Right kidney (tissue), 1 donor: ENCODE results near the gene RTL9.

Experiments
- DNase-seq: peaks from one replicate; pipeline ENCODE4 v3.0.0-alpha.2; 2016

The RTL9 gene

DNA sequence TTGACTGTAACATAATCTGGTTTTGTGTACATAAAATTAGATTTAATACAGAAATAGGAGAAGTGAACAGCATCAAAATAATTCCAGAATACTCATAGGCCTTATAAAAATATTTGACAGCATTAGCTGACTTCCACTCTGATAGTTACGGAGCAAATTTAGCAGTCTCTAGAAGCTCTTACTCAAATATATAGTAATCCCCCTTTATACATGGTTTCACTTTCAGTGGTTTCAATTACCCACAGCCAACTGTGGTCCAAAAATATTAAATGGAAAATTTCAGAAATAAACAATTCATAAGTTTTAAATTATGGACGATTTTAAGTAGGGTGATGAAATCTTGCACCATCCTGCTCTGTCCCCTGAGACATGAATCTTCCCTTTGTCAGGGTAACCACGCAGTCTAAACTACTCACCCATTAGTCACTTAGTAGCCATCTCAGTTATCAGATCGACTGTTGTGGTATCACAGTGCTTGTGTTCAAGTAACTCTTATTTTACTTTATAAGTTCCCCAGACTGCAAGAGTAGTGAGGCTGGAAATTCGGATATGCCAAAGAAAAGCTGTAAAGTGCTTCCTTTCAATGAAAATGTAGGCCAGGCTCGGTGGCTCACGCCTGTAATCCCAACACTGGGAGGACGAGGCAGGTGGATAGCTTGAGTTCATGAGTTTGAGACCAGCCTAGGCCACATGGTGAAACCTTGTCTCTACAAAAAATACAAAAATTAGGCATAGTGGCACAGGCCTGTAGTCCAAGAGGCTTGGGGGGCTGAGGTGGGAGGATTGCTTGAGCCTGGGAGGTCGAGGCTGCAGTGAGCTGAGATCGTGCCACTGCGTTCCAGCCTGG, 17.2 kb upstream of the RTL9 start:
- no peak for DNase-seq

DNA sequence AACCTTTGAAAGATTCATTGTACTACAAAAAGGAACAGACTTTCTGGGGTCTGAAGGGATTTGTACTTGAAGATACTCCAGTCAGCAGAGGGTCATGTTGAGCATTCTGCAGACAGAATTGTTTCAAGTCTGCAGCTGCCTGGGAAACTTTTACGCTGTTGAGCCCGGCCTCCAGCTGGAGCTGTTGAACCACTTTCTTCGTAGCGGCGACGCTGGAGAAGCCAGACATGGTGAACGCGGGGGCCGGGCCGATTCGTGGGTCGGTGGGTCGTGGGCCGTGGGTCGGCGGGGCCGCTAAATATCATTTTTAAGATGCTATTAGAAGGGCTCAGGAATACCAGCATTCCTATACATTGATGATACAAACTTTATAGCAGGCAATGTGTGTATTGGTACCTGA, 12.0 kb upstream of the RTL9 start:
- DNase-seq, result no peak

DNA sequence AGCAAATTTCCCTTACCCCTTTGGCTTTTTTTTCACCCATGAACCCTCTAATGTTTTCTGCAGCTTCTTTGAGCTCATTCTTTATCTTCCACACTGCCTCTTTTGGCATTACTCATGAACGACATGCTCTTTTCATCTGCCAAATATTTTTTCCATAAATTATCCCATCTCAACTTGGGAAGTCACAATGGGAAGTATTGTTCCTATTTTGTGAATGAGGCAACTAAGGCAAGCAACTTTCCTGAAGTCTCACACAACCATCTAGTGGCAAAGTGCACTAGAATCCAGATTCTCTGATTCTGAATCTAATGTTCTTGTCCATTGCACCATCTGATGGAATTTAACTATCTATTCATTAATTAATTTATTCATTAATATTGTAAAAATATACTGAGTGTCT, 625 bp downstream of the RTL9 start:
- DNase-seq, result no peak

GRCh38 chrX:110363244-110363643, 4.6 kb downstream of the RTL9 start:
- no peak for DNase-seq

GRCh38 chrX:110373310-110373709, 14.7 kb downstream of the RTL9 start:
- DNase-seq, result no peak

- no peak for DNase-seq
Measured at GRCh38 chrX:110374559-110374958, 15.9 kb downstream of the RTL9 start.

DNA sequence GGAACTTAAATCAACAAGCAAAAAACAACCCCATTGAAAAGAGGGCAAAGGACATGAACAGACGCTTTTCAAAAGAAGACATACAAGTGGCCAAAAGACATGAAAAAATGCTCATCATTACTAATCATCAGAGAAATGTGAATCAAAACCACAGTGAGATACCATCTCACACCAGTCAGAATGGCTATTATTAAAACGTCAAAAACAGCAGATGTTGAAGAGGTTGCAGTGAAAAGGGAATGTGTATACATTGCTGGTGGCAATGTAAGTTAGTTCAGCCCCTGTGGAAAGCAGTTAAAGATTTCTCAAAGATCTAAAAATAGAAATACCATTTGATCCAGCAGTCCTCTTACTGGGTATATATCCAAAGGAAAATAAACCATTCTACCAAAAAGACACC, 22.6 kb downstream of the RTL9 start:
- no peak for DNase-seq

- no peak for DNase-seq
Measured at GRCh38 chrX:110383414-110383813, 24.8 kb downstream of the RTL9 start.

DNA sequence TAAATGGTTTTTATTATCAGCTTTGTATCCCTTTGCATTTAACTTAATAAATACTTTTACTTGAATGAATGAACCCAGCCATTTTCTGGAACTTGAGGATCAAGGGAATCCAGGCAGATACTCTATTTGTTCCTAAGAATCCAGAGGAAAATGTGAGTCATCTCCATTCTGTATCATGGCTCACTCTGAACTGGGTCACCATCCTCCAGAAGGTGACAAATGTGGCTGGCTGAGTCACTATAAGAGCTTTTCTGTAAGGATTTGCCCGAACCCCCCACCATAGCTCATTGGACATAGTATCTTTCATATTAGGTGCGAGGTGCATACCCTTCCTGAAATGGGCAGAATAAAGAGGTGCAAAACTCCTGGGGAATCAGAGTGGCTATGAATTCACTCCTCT, 25.8 kb downstream of the RTL9 start:
- no peak for DNase-seq

DNA sequence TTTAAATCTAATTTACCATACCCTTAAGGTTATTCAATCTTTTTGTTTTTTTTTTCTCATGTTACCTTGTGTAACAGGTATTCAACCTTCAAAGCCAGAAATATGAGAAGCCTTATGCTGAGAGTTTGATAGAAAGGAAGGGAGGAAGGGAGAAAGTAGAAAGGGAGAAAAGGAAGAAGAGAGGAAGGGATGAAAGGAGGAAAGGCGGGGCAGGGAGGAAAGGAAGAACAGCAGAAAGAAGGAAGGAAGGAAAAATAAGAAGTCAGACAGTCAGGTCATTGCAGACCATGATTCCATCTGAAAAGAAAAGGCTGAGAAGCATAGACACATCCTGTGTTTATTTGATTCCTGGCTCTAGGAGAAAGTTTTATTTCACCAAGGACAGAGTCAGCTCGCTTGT, 30.9 kb downstream of the RTL9 start:
- DNase-seq, result no peak

DNA sequence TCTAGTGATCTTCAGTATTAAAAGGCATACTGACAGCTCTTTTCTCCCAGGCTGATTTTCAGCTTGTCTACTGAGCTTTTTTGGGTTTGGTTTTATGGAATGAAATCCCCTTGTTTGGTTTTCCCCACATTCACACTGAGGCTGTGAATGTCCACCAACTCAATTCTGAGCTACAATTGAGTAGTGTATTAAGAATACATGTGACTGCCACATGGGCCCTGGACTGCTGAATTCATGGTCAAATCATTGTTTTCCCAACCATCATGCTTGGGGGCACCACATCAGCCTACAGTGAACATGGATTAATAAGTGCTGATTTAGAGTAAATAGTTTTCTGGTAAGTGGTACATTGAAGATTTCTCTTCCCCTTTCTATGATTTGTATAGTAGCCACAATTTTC, 32.4 kb downstream of the RTL9 start:
- DNase-seq, result no peak

- no peak for DNase-seq
Measured at GRCh38 chrX:110394651-110395050, 36.0 kb downstream of the RTL9 start.

DNA sequence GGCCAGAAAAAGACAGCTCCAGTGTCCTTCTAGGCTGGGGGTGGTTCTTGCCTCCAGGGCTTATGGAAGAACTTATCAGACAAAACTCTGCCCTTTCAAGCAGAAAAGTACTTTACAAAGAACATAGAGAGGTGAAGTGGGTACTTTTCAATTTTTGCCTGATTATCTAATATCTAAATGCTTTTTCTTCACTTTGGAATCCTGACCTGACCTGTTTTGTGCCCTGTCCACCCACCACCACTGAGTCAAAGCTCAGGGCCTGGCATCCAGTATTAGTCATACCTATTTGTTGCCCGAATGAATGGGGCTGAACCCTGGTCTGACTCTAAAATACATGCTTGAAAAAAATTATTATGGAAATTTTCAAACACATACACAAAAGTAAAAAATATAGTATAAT, 37.2 kb downstream of the RTL9 start:
- no peak for DNase-seq

DNA sequence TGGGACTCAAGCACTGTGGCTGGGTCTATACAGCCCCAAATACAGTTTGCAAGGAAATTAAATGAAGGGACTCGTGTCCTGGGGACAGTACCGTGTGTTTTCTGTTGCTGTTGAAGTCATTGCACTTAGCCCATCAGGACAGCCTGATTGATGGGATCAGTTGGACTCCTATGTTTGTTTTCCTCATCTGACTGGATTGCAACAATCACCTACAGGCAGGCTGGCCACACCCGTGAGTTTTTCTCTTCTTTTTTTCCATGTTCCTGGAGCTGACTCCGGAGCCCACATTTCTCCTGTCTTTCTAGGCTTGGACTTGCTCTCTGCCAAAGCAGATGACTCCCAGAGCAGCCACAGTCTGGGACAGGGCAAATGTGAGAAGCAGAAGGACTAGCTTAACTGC, 38.1 kb downstream of the RTL9 start:
- DNase-seq, result no peak

- no peak for DNase-seq
Measured at GRCh38 chrX:110397339-110397738, 38.7 kb downstream of the RTL9 start.

DNA sequence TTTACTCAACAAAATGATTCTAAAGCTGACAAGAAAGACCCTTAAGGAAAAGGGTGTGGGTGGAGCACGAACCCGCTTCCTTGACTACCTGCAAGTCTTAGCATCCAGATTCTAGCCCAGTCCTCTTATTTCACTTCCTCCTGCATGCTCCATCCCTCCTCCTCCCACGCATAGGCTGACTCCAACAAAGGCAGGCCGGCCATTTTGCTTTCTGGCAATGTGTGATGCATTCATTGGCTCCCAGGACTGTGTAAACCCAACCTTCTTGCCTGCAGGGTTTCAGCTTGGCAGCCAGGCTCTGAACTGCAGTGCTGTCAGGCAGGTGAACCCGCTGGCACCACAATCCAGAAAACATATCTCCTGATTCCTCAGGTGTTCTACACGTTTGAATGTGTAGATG, 39.3 kb downstream of the RTL9 start:
- no peak for DNase-seq

DNA sequence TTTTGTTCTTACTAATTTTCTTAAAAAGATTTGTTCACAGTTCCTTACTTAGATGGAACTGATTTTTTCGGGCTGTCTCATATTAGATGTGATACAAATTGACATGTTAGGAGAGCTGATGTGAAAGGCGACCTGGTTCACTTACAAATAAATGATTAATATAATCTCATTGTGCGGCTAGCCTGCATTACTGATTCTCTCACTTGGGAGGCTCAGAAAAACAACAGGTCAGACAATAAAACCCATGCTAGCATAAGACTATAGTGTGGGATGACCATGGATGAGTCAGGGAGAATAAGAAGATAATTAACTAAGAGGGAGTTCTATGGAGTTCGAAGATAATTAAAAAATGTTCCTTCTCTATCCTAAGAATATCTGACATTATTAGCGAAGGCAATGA, 40.8 kb downstream of the RTL9 start:
- no peak for DNase-seq

DNA sequence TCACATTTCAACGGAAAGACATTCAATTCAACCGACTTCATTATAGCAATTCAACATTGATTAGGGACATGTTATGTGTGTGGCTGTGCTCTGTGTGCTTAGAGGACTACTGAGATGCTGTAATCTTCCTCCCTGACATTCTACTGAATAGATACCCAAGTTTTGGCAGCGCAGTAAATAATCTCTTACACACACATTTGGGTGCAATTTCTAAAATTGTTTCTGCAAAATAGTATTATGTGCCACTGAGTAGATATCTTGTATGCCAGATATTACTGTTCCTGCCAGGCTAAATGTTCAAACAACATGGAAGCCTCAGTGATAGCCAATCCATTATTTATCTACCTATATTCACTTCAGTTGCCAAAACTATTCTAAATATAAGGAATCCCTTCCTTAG, 41.3 kb downstream of the RTL9 start:
- no peak for DNase-seq

GRCh38 chrX:110401135-110401534, 42.5 kb downstream of the RTL9 start:
- no peak for DNase-seq

GRCh38 chrX:110402091-110402849, 43.6 kb downstream of the RTL9 start:
- no peak for DNase-seq

- DNase-seq, result no peak
Measured at GRCh38 chrX:110402850-110403221, 44.2 kb downstream of the RTL9 start.

DNA sequence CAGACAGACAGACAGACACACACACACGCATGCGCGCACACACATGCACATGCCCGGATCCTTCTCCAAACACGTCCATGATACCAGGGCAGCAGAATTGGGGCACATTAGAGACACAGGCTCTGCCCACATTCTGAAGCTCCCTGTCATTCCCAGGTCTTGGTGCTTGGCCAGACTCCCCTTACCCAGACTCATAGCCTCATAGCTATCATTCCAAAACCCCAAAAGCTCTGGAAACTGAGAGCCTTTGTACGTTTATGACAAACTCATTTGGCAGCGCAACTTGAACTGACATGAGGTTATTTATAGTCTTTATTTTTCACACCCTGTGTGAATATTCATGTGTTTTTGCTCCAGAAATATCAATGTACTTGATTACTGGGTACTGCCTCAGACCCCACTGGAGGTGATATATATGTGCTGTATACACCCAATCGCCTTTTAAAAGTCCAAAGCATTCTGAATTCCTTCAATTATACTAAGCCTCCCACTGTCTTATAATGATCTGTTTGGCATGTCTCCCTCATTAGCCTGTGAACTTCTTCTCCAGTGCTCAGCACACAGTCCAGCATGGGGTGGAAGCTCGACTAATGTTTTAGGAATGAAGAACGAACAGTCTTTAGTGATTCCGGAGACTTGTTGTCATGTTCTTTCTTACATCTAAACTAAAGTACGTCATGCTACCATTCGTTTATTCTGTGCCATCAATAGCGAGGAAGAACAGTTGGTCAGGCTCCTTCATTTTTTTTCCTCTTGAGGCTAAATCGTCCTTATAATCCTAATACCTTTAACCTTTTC, 45.0 kb downstream of the RTL9 start:
- DNase-seq, result no peak

DNA sequence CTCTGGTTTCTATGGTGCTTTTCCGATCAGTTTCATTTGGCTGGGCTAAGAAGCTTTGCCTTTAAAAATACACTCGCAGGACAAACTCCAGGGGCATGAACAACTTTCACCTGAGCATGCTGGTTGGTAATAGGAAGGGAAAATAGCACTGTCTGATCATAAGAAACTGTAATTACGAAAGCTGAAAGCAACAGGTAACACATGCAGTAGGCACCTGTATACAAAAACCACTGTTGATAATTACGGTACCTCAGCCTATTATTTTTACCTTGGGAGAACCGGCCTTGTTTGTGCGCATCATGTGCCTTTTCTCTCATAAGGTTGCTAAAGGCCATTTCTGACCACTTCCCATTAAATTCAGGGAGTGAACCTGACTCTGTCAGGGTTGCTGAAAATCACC, 45.7 kb downstream of the RTL9 start:
- no peak for DNase-seq
